ENCODE results near the gene ATG9A. TPM values are rescaled to one million over a fixed set of nuclear protein-coding genes. Genes with fewer than 3 reads are reported as not detected.
"Not testable (repeated sequence)": the region's sequence is repeated elsewhere in the genome, so short reads cannot be mapped to it uniquely, and the experiment has no call there.

Gene ATG9A
- polyA plus RNA-seq, 4 donors: 8.1 to 44.1 (median 23.5) TPM

- not testable (repeated sequence) for H3K36me3 ChIP-seq (ENCODE audit: control insufficient read depth in 3 of 3, insufficient read depth in 2 of 3, low read depth in 1 of 3, low read length in 3 of 3); H3K27ac ChIP-seq (ENCODE audit: low read depth in 1 of 3, low read length in 2 of 3); FAIRE-seq; DNase-seq; H3K9me3 ChIP-seq (ENCODE audit: control insufficient read depth in 2 of 2, insufficient read depth in 1 of 2, low read depth in 1 of 2, low read length in 1 of 2); H3K27me3 ChIP-seq (ENCODE audit: control insufficient read depth in 3 of 3, insufficient read depth in 3 of 3, low read length in 3 of 3); H3K4me3 ChIP-seq (ENCODE audit: low read depth in 1 of 3, low read length in 3 of 3); H3K4me1 ChIP-seq (ENCODE audit: control insufficient read depth in 3 of 3, insufficient read depth in 2 of 3, low read depth in 1 of 3, low read length in 2 of 3)
- 68 to 77% (median 71%) methylated on average over 24 to 25 of the region's 26 CpGs for WGBS, 3 donors
Observed at GRCh38 chr2:219200502-219201326, 28.7 kb downstream of the ATG9A start.

DNA sequence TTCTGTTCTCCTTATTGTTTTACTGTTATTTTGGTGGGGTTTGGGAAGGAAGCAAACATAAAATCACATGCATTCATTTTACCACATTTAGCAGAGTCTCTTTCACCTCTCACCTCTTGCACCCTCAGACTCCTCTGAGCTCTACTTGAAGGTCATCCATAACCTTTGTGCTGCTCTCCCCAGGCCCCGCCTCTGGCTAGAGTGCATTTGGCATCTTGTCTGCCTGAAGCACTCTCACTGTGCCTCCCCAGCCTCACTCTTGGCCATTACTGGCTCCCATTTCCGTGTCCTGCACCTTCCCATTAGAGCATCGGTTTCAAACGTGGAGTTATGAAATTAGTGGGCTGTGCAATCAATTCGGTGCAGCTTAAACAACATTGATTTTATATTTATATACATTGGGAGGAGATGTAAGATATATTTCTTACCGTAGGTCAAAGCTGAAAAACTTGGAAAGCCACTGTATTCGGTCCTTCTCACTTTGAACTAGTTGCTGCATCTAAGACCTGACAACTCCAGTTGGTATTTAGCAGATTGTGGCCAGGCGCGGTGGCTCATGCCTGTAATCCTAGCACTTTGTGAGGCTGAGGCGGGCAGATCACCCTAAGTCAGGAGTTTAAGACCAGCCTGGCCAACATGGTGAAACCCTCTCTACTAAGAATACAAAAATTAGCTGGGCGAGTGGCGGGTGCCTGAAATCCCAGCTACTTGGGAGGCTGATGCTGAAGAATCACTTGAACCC is 29.8 kb downstream of the ATG9A start:
- FAIRE-seq: no peak
- H3K27ac ChIP-seq (ENCODE audit: low read depth in 1 of 3, low read length in 2 of 3): no peak overlapping the region
- no peaks in the 10 kb centered on the region for H3K4me1 ChIP-seq (ENCODE audit: control insufficient read depth in 3 of 3, insufficient read depth in 2 of 3, low read depth in 1 of 3, low read length in 2 of 3)
- H3K9me3 ChIP-seq (ENCODE audit: control insufficient read depth in 2 of 2, insufficient read depth in 1 of 2, low read depth in 1 of 2, low read length in 1 of 2): no peaks in the 10 kb centered on the region
- H3K36me3 ChIP-seq (ENCODE audit: control insufficient read depth in 3 of 3, insufficient read depth in 2 of 3, low read depth in 1 of 3, low read length in 3 of 3): no peaks in the 10 kb centered on the region
- H3K27me3 ChIP-seq (ENCODE audit: control insufficient read depth in 3 of 3, insufficient read depth in 3 of 3, low read length in 3 of 3): peaks cover 0 to 6% (median 4%) of the 10 kb centered on the region in 3 donors
- 74 to 83% (median 78%) methylated on average over 12 of the region's 12 CpGs for WGBS, 3 donors
- no peak for DNase-seq
- no peak overlapping the region for H3K4me3 ChIP-seq (ENCODE audit: low read depth in 1 of 3, low read length in 3 of 3)

DNA sequence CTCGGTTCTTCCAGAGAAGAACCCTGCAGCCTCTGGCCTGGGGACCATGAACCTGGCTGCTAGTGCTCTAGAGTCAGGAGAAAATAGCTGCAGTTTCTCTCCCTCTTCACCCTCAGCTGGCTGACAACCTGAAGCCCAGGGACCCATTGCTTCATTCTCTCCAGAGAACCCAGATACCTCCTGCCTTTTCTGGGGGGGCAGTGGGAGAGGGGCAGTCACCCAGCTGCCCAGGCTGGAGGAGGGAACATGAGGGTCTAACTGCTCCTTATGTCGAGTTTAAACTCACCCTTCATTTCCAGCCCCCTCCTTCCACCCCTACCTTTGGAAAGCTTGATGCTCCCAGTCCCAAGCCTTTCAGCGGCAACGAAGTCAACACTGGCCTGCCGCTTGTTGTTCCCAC is 30.5 kb downstream of the ATG9A start:
- FAIRE-seq (no peak), DNase-seq (no peak)
- 75 to 87% (median 85%) methylated on average over 5 of the region's 5 CpGs for WGBS, 3 donors
- Histone ChIP-seq H3K4me1 (ENCODE audit: control insufficient read depth in 3 of 3, insufficient read depth in 2 of 3, low read depth in 1 of 3, low read length in 2 of 3) (no peaks in the 10 kb centered on the region), H3K4me3 (ENCODE audit: low read depth in 1 of 3, low read length in 3 of 3) (no peak overlapping the region), H3K27me3 (ENCODE audit: control insufficient read depth in 3 of 3, insufficient read depth in 3 of 3, low read length in 3 of 3) (peaks cover 0 to 6% (median 4%) of the 10 kb centered on the region in 3 donors), H3K36me3 (ENCODE audit: control insufficient read depth in 3 of 3, insufficient read depth in 2 of 3, low read depth in 1 of 3, low read length in 3 of 3) (no peaks in the 10 kb centered on the region), H3K27ac (ENCODE audit: low read depth in 1 of 3, low read length in 2 of 3) (no peak overlapping the region), H3K9me3 (ENCODE audit: control insufficient read depth in 2 of 2, insufficient read depth in 1 of 2, low read depth in 1 of 2, low read length in 1 of 2) (no peaks in the 10 kb centered on the region)

DNA sequence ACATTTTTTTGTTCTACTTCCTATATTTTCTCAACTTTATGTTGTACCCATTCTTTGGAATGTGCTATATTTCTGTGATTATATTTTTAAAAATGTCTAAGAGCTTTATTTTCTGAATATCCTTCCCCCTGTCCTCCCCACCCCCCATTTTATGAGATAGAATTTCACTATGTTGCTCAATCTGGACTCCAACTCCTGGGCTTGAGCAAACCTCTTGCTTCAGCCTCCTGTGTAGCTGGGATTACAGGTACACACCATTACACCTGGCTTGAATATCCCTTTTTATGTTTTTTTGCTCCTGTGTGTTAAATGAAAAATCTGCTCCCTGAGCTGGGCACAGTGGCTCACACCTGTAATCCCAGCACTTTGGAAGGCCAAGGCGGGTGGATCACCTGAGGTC is 32.0 kb downstream of the ATG9A start:
- no peak for FAIRE-seq
- no peak for DNase-seq
- H3K9me3 ChIP-seq (ENCODE audit: control insufficient read depth in 2 of 2, insufficient read depth in 1 of 2, low read depth in 1 of 2, low read length in 1 of 2): no peaks in the 10 kb centered on the region
- WGBS, 3 donors: 92 to 100% (median 100%) methylated on average over 1 of the region's 1 CpG
- no peak overlapping the region for H3K4me3 ChIP-seq (ENCODE audit: low read depth in 1 of 3, low read length in 3 of 3)
- H3K27me3 ChIP-seq (ENCODE audit: control insufficient read depth in 3 of 3, insufficient read depth in 3 of 3, low read length in 3 of 3): peaks cover 0 to 6% (median 4%) of the 10 kb centered on the region in 3 donors
- no peaks in the 10 kb centered on the region for H3K4me1 ChIP-seq (ENCODE audit: control insufficient read depth in 3 of 3, insufficient read depth in 2 of 3, low read depth in 1 of 3, low read length in 2 of 3)
- no peak overlapping the region for H3K27ac ChIP-seq (ENCODE audit: low read depth in 1 of 3, low read length in 2 of 3)
- H3K36me3 ChIP-seq (ENCODE audit: control insufficient read depth in 3 of 3, insufficient read depth in 2 of 3, low read depth in 1 of 3, low read length in 3 of 3): no peaks in the 10 kb centered on the region

DNA sequence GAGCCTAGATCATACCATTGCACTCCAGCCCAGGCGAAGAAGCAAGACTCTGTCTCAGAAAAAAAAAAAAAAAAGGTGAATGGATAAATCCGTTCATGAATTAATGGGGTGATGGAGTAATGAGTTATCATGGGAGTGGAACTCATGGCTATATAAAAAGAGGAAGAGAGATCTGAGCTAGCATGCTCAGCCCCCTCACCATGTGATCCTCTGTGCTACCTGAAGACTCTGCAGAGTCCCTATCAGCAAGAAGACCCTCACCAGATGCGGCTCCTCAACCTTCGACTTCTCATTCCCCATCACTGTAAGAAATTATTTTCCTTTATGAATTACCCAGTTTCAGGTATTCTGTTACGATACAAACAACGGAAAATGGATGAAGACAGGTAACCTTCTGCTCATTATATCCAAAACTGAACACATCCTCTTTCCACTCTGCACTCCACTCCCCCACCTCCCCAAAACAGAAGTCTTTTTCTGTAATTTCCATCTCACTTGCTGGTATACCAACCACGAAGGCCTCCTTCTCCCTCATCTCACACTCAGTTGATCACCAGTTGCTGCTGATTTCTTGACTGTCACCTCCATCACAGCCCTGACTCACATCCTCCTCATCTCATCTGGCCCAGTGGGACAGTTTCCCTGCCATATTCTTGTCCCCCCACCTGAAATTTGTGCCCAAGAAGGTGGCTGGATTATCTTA is 42.5 kb downstream of the ATG9A start:
- H3K27ac ChIP-seq (ENCODE audit: low read depth in 1 of 3, low read length in 2 of 3): no peak overlapping the region
- H3K4me1 ChIP-seq (ENCODE audit: control insufficient read depth in 3 of 3, insufficient read depth in 2 of 3, low read depth in 1 of 3, low read length in 2 of 3): no peaks in the 10 kb centered on the region
- no peaks in the 10 kb centered on the region for H3K9me3 ChIP-seq (ENCODE audit: control insufficient read depth in 2 of 2, insufficient read depth in 1 of 2, low read depth in 1 of 2, low read length in 1 of 2)
- no peaks in the 10 kb centered on the region for H3K27me3 ChIP-seq (ENCODE audit: control insufficient read depth in 3 of 3, insufficient read depth in 3 of 3, low read length in 3 of 3)
- H3K4me3 ChIP-seq (ENCODE audit: low read depth in 1 of 3, low read length in 3 of 3): no peak overlapping the region
- peaks cover 10 to 19% (median 14%) of the 10 kb centered on the region in 3 donors for H3K36me3 ChIP-seq (ENCODE audit: control insufficient read depth in 3 of 3, insufficient read depth in 2 of 3, low read depth in 1 of 3, low read length in 3 of 3)
- 84 to 87% (median 87%) methylated on average over 7 of the region's 7 CpGs for WGBS, 3 donors
- DNase-seq: no peak
- FAIRE-seq: no peak

- Histone ChIP-seq H3K36me3 (ENCODE audit: control insufficient read depth in 3 of 3, insufficient read depth in 2 of 3, low read depth in 1 of 3, low read length in 3 of 3) (peaks cover 23 to 44% (median 24%) of the 10 kb centered on the region in 3 donors), H3K27ac (ENCODE audit: low read depth in 1 of 3, low read length in 2 of 3) (no peak overlapping the region), H3K4me3 (ENCODE audit: low read depth in 1 of 3, low read length in 3 of 3) (no peak overlapping the region), H3K9me3 (ENCODE audit: control insufficient read depth in 2 of 2, insufficient read depth in 1 of 2, low read depth in 1 of 2, low read length in 1 of 2) (no peaks in the 10 kb centered on the region), H3K27me3 (ENCODE audit: control insufficient read depth in 3 of 3, insufficient read depth in 3 of 3, low read length in 3 of 3) (no peaks in the 10 kb centered on the region), H3K4me1 (ENCODE audit: control insufficient read depth in 3 of 3, insufficient read depth in 2 of 3, low read depth in 1 of 3, low read length in 2 of 3) (peaks cover 0 to 4% (median under 1%) of the 10 kb centered on the region in 3 donors)
- 82 to 96% (median 92%) methylated on average over 2 of the region's 2 CpGs for WGBS, 3 donors
- no peak for FAIRE-seq
- no peak for DNase-seq
Observed at GRCh38 chr2:219184121-219184520, 45.3 kb downstream of the ATG9A start.

GRCh38 chr2:219183151-219183772 is 46.2 kb downstream of the ATG9A start:
- H3K4me3 ChIP-seq (ENCODE audit: low read depth in 1 of 3, low read length in 3 of 3): no peak overlapping the region
- H3K27ac ChIP-seq (ENCODE audit: low read depth in 1 of 3, low read length in 2 of 3): peak overlapping the region in 1 of 3 donors; percentile 5
- H3K9me3 ChIP-seq (ENCODE audit: control insufficient read depth in 2 of 2, insufficient read depth in 1 of 2, low read depth in 1 of 2, low read length in 1 of 2): no peaks in the 10 kb centered on the region
- H3K36me3 ChIP-seq (ENCODE audit: control insufficient read depth in 3 of 3, insufficient read depth in 2 of 3, low read depth in 1 of 3, low read length in 3 of 3): peaks cover 23 to 47% (median 24%) of the 10 kb centered on the region in 3 donors
- no peaks in the 10 kb centered on the region for H3K27me3 ChIP-seq (ENCODE audit: control insufficient read depth in 3 of 3, insufficient read depth in 3 of 3, low read length in 3 of 3)
- 90 to 93% (median 92%) methylated on average over 6 of the region's 6 CpGs for WGBS, 3 donors
- H3K4me1 ChIP-seq (ENCODE audit: control insufficient read depth in 3 of 3, insufficient read depth in 2 of 3, low read depth in 1 of 3, low read length in 2 of 3): peaks cover 3 to 5% (median 4%) of the 10 kb centered on the region in 3 donors
- DNase-seq: peak in 1 of 2 donors; percentile 51
- no peak for FAIRE-seq

All from small intestine (tissue), 7 donors.